IMR-90 (cell line): ENCODE data around the gene POLR1B. TPM values are rescaled to one million over a fixed set of nuclear protein-coding genes. Genes with fewer than 3 reads are reported as not detected.

Source experiments
- ATAC-seq: fragments of 200-7000 bp; cut with Tn5 transposase; 2 replicates; pipeline ENCODE4 v1.9.1; 2020; ENCODE audit warnings: low read depth, mild to moderate bottlenecking, moderate library complexity
- BruUV-seq: library from RNA; stranded (reverse); fragments of 400-500 nt; replicated peaks from 2 replicates; lab custom pipeline; 2021; lab: Mats Ljungman, UMichigan
- CTCF ChIA-PET: fragments of 300-600 bp; formaldehyde crosslinking; extraction: SDS; loops from one replicate; lab custom pipeline; 2021; ENCODE audit warnings: antibody characterized with exemption; lab: Yijun Ruan, JAX
- POLR2A ChIA-PET: fragments of 300-600 bp; sonication (Branson Sonifier 250); formaldehyde crosslinking; loops from one replicate; lab custom pipeline; 2022; ENCODE audit warnings: antibody characterized with exemption; ENCODE audit not compliant: unreplicated experiment; lab: Charles Lee
- DNase-seq: peaks from one replicate; pipeline ENCODE4 v3.0.0; 2013
- H2AFZ ChIP-seq: replicated peaks from 2 replicates; pipeline ENCODE3; 2013; ENCODE audit warnings: low read length, mild to moderate bottlenecking; ENCODE audit not compliant: poor library complexity
- H2AK5ac ChIP-seq: 2 replicates; pipeline ENCODE4 v1.6.1; 2013; ENCODE audit warnings: low read depth, low read length, inconsistent platforms
- H2AK9ac ChIP-seq: replicated peaks from 2 replicates; pipeline ENCODE3; 2013; ENCODE audit warnings: mild to moderate bottlenecking, low read depth, low read length, moderate library complexity; ENCODE audit not compliant: poor library complexity
- H2BK120ac ChIP-seq: 2 replicates; pipeline ENCODE4 v1.6.1; 2013; ENCODE audit warnings: low read depth, low read length, inconsistent platforms
- H2BK15ac ChIP-seq: 3 replicates; pipeline ENCODE4 v1.6.1; 2013; ENCODE audit warnings: low read depth, low read length, inconsistent platforms
- H2BK20ac ChIP-seq: 2 replicates; pipeline ENCODE4 v1.6.1; 2013; ENCODE audit warnings: low read depth, mild to moderate bottlenecking, inconsistent platforms, low read length, moderate library complexity
- H2BK5ac ChIP-seq: 2 replicates; pipeline ENCODE4 v1.6.1; 2013; ENCODE audit warnings: mild to moderate bottlenecking, low read depth, low read length, inconsistent platforms; ENCODE audit not compliant: poor library complexity, severe bottlenecking
- H3K14ac ChIP-seq: replicated peaks from 2 replicates; pipeline ENCODE4 v1.6.1; 2013; ENCODE audit warnings: low read depth, low read length, inconsistent platforms
- H3K18ac ChIP-seq: 2 replicates; pipeline ENCODE4 v1.6.1; 2013; ENCODE audit warnings: low read depth, low read length, control low read depth
- H3K23ac ChIP-seq: 2 replicates; pipeline ENCODE4 v1.6.1; 2013; ENCODE audit warnings: low read depth, low read length, inconsistent platforms
- H3K27ac ChIP-seq: 2 replicates; pipeline ENCODE4 v1.5.1; 2013; ENCODE audit warnings: mild to moderate bottlenecking, control low read depth, low read length; ENCODE audit not compliant: insufficient read depth
- H3K27me3 ChIP-seq: 2 replicates; pipeline ENCODE4 v1.6.1; 2013; ENCODE audit warnings: low read length; ENCODE audit not compliant: control insufficient read depth, insufficient read depth
- H3K36me3 ChIP-seq: 2 replicates; pipeline ENCODE4 v1.6.1; 2013; ENCODE audit warnings: low read length, mixed read lengths; ENCODE audit not compliant: control insufficient read depth, insufficient read depth
- H3K4ac ChIP-seq: 2 replicates; pipeline ENCODE4 v1.6.1; 2013; ENCODE audit warnings: low read depth, low read length, inconsistent platforms
- H3K4me1 ChIP-seq: 2 replicates; pipeline ENCODE4 v1.6.1; 2013; ENCODE audit warnings: low read length, mixed read lengths; ENCODE audit not compliant: control insufficient read depth, insufficient read depth
- H3K4me2 ChIP-seq: 2 replicates; pipeline ENCODE4 v1.6.1; 2013; ENCODE audit warnings: low read depth, mild to moderate bottlenecking, control low read depth, low read length, moderate library complexity
- H3K4me3 ChIP-seq: 2 replicates; pipeline ENCODE4 v1.5.1; 2013; ENCODE audit warnings: low read depth, mild to moderate bottlenecking, control low read depth, low read length, moderate library complexity; ENCODE audit not compliant: insufficient read depth
- H3K56ac ChIP-seq: 2 replicates; pipeline ENCODE4 v1.6.1; 2013; ENCODE audit warnings: low read length, inconsistent platforms; ENCODE audit not compliant: insufficient read depth; ENCODE audit errors: extremely low read depth
- H3K79me1 ChIP-seq, 2 experiments: 2 replicates each; pipeline ENCODE4 v1.6.1; 2013; ENCODE audit warnings: low read length in 2 of 2, inconsistent platforms in 1 of 2, low read depth in 1 of 2
- H3K9ac ChIP-seq: 2 replicates; pipeline ENCODE4 v1.6.1; 2013; ENCODE audit warnings: low read depth, low read length, control low read depth
- H3K9me1 ChIP-seq: 2 replicates; pipeline ENCODE4 v1.6.1; 2013; ENCODE audit warnings: low read length, inconsistent platforms; ENCODE audit not compliant: insufficient read depth
- H3K9me3 ChIP-seq: 2 replicates; pipeline ENCODE4 v1.6.1; 2013; ENCODE audit warnings: low read length; ENCODE audit not compliant: control insufficient read depth, insufficient read depth
- H4K20me1 ChIP-seq: 2 replicates; pipeline ENCODE4 v1.6.1; 2013; ENCODE audit warnings: low read length, inconsistent platforms; ENCODE audit not compliant: insufficient read depth
- H4K5ac ChIP-seq: 2 replicates; pipeline ENCODE4 v1.6.1; 2013; ENCODE audit warnings: mild to moderate bottlenecking, low read depth, low read length, control low read depth
- H4K8ac ChIP-seq, 2 experiments: 2 replicates each; pipeline ENCODE4 v1.6.1; 2013; ENCODE audit warnings: low read depth in 2 of 2, low read length in 2 of 2, control low read depth in 1 of 2, inconsistent platforms in 1 of 2
- H4K91ac ChIP-seq: 2 replicates; pipeline ENCODE4 v1.6.1; 2013; ENCODE audit warnings: low read depth, low read length, inconsistent platforms; ENCODE audit not compliant: insufficient read depth
- BHLHE40 ChIP-seq: fragments of 150-350 bp; IDR thresholded peaks from 2 replicates; pipeline ENCODE4 v1.6.1; 2016; ENCODE audit warnings: mild to moderate bottlenecking, low read depth, low read length
- CEBPB ChIP-seq: IDR thresholded peaks from 2 replicates; pipeline ENCODE4 v1.6.1; 2012; ENCODE audit warnings: low read depth, low read length, improper control_type of control experiment
- CHD1 ChIP-seq: IDR thresholded peaks from 2 replicates; pipeline ENCODE4 v1.6.1; 2012; ENCODE audit warnings: low read depth, low read length, improper control_type of control experiment
- FOS ChIP-seq: fragments of 150-350 bp; IDR thresholded peaks from 2 replicates; pipeline ENCODE4 v1.6.1; 2016; ENCODE audit warnings: low read depth, low read length
- MAFK ChIP-seq: IDR thresholded peaks from 2 replicates; pipeline ENCODE4 v1.6.1; 2012; ENCODE audit warnings: low read depth, low read length, improper control_type of control experiment
- MAZ ChIP-seq: IDR thresholded peaks from 2 replicates; pipeline ENCODE4 v1.6.1; 2012; ENCODE audit warnings: low read depth, mild to moderate bottlenecking, low read length, improper control_type of control experiment, moderate library complexity, borderline replicate concordance
- MXI1 ChIP-seq: IDR thresholded peaks from 2 replicates; pipeline ENCODE4 v1.6.1; 2012; ENCODE audit warnings: low read depth, mild to moderate bottlenecking, low read length, moderate library complexity, borderline replicate concordance
- NFE2L2 ChIP-seq: fragments of 150-350 bp; IDR thresholded peaks from 2 replicates; pipeline ENCODE4 v1.6.1; 2016; ENCODE audit warnings: low read depth, mild to moderate bottlenecking, low read length
- POLR2A ChIP-seq: IDR thresholded peaks from 2 replicates; pipeline ENCODE4 v1.6.1; 2012; ENCODE audit warnings: mild to moderate bottlenecking, low read depth, low read length
- RAD21 ChIP-seq: IDR thresholded peaks from 2 replicates; pipeline ENCODE4 v1.6.1; 2012; ENCODE audit warnings: low read length, improper control_type of control experiment
- RCOR1 ChIP-seq: IDR thresholded peaks from 2 replicates; pipeline ENCODE4 v1.6.1; 2012; ENCODE audit warnings: mild to moderate bottlenecking, low read length, improper control_type of control experiment; ENCODE audit not compliant: insufficient replicate concordance
- SMC3 ChIP-seq: fragments of 150-350 bp; IDR thresholded peaks from 2 replicates; pipeline ENCODE4 v1.6.1; 2016; ENCODE audit warnings: low read depth, mild to moderate bottlenecking, antibody characterized with exemption, low read length, moderate library complexity
- WGBS, 2 experiments: methylation state at CpG; one replicate each; pipeline versions ENCODE4 v1.1.5 to v1.1.7; 2013; ENCODE audit warnings: missing lambda C conversion rate in 2 of 2; ENCODE audit not compliant: insufficient read length in 1 of 2; ENCODE audit errors: extremely low coverage in 2 of 2; 5-methylcytosine and 5-hydroxymethylcytosine counted together
- dilution Hi-C: fragments of 300-500 bp; cut with HindIII; formaldehyde crosslinking; loops from one replicate; pipeline ENCODE4 v1.14.3; 2018; ENCODE audit warnings: low sequenced_read_pairs; ENCODE audit not compliant: unreplicated experiment
- in situ Hi-C: fragments of 300-500 bp; cut with MboI; formaldehyde crosslinking; loops from 3 replicates; pipeline ENCODE4 v1.14.3; 2019; ENCODE audit warnings: low sequenced_read_pairs, inconsistent platforms, mixed read lengths
- intact Hi-C: fragments of 100-400 bp; cut with micrococcal nuclease; formaldehyde crosslinking; loops from 2 replicates; pipeline ENCODE4 v1.10.0; 2022
- polyA plus RNA-seq, 3 experiments: library from polyadenylated mRNA; depleted of rRNA; stranded (reverse); fragments of >200 nt; gene quantifications; 2 replicates each; pipeline ENCODE4 v1.2.3, GENCODE V29; 2012; ENCODE audit warnings: low replicate concordance in 1 of 3
- total RNA-seq: library from RNA; depleted of rRNA; stranded (reverse); fragments of >200 nt; gene quantifications from 2 replicates; pipeline ENCODE4 v1.2.3, GENCODE V29; 2012
- TF ChIP-seq, protein P1 (sequence below): fragments of 150-350 bp; IDR thresholded peaks from 2 replicates; pipeline ENCODE4 v1.6.1; 2017; ENCODE audit warnings: mild to moderate bottlenecking, antibody characterized with exemption, low read length, low read depth
- TF ChIP-seq, protein P2 (sequence below): conservative IDR thresholded peaks from 2 replicates; pipeline ENCODE4 v1.5.1; 2012; ENCODE audit warnings: mild to moderate bottlenecking, low read depth, low read length, improper control_type of control experiment
- TF ChIP-seq, protein P3 (sequence below): fragments of 150-350 bp; IDR thresholded peaks from 2 replicates; pipeline ENCODE4 v1.6.1; 2016; ENCODE audit warnings: low read depth, mild to moderate bottlenecking, low read length, moderate library complexity, borderline replicate concordance

POLR1B gene
- total and polyA plus RNA-seq, 2 of the 4 experiments (the other 2 are of a cell fraction): 10.5 to 24.6 TPM

DNA sequence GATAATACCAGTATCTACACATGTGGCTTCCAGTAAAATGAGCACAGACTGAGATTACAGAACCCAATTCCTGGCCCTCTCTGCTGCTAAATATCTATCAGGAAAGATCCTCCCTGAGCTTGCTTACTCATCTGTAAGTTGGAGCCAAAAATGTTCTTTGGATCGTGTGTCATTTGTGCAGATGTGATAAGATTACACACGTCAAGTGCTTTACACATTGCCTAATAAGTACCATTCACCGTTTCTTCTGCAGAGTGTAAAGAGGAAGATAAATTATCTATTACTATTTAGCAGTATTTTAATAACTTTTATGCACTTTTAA lies 80.2 kb downstream of the POLR1B start:
- Histone ChIP-seq H4K20me1 (no peaks in the 10 kb centered on the region; the same call in 1 of the 2 replicates), H3K23ac (0 out of 2 replicates have a peak overlapping the region, but pooled peaks have one; percentile 33), H3K4me1 (peaks cover 17% of the 10 kb centered on the region), H2AK9ac (peak overlapping the region; percentile 53), H3K9me1 (peaks cover 17% of the 10 kb centered on the region), H3K56ac (no peak overlapping the region), H2BK15ac (peak overlapping the region; percentile 82; the same call in 2 of the 3 replicates), H4K8ac (peak overlapping the region; percentile 45 to 70; a peak in 3 of 4 replicates), H2BK120ac (peak overlapping the region; percentile 77), H2AFZ (peak overlapping the region; percentile 47), H3K4me3 (no peak overlapping the region), H2AK5ac (peak overlapping the region; percentile 83; the same call in 1 of the 2 replicates), H2BK20ac (peak overlapping the region; percentile 80; the same call in 1 of the 2 replicates), H4K91ac (peak overlapping the region; percentile 67; the same call in 1 of the 2 replicates), H3K9me3 (no peaks in the 10 kb centered on the region), H3K27me3 (no peaks in the 10 kb centered on the region), H3K14ac (peak overlapping the region; percentile 65; the same call in 1 of the 2 replicates), H2BK5ac (peak overlapping the region; percentile 85), H4K5ac (no peak overlapping the region), H3K27ac (peak overlapping the region; percentile 84), H3K4me2 (peak overlapping the region; percentile 26), H3K4ac (peak overlapping the region; percentile 81; the same call in 1 of the 2 replicates), H3K36me3 (no peaks in the 10 kb centered on the region), H3K9ac (no peak overlapping the region), H3K79me1 (peaks cover 0 to 4% of the 10 kb centered on the region in 2 experiments; a peak in 1 of 4 replicates), H3K18ac (no peak overlapping the region)
- ChIA-PET CTCF (interaction anchor here (1.6 kb wide), 1 partner anchor 41 kb away, joined by 3 read pairs; no protein-coding TSS in a partner anchor), POLR2A (interaction anchor here (0.7 kb wide), 1 partner anchor 18 kb away, joined by 6 read pairs; no protein-coding TSS in a partner anchor)
- BruUV-seq: no TSS peak
- DNase-seq (peak; percentile 98), ATAC-seq (peak; percentile 33)
- intact Hi-C loops (loop anchor here (10.0 kb wide), 1 partner anchor 322 kb away; no protein-coding TSS in a partner anchor), in situ Hi-C loops (loop anchor here (10.0 kb wide), 1 partner anchor 322 kb away; no protein-coding TSS in a partner anchor), dilution Hi-C loops (no loop called here)
- WGBS, 2 experiments: no CpG with 5 or more reads among the region's 3 CpGs
- TF ChIP-seq SMC3: no peak
- TF ChIP-seq BHLHE40: peak; percentile 60; the same call in 1 of the 2 replicates
- TF ChIP-seq NFE2L2: peak; percentile 24; the same call in 1 of the 2 replicates
- TF ChIP-seq MAZ: no peak
- no peak for TF ChIP-seq CHD1
- TF ChIP-seq MXI1: peak; percentile 8; the same call in 1 of the 2 replicates
- TF ChIP-seq CEBPB: peak; percentile 97
- TF ChIP-seq, protein P1, sequence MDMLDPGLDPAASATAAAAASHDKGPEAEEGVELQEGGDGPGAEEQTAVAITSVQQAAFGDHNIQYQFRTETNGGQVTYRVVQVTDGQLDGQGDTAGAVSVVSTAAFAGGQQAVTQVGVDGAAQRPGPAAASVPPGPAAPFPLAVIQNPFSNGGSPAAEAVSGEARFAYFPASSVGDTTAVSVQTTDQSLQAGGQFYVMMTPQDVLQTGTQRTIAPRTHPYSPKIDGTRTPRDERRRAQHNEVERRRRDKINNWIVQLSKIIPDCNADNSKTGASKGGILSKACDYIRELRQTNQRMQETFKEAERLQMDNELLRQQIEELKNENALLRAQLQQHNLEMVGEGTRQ: no peak
- TF ChIP-seq, protein P2, sequence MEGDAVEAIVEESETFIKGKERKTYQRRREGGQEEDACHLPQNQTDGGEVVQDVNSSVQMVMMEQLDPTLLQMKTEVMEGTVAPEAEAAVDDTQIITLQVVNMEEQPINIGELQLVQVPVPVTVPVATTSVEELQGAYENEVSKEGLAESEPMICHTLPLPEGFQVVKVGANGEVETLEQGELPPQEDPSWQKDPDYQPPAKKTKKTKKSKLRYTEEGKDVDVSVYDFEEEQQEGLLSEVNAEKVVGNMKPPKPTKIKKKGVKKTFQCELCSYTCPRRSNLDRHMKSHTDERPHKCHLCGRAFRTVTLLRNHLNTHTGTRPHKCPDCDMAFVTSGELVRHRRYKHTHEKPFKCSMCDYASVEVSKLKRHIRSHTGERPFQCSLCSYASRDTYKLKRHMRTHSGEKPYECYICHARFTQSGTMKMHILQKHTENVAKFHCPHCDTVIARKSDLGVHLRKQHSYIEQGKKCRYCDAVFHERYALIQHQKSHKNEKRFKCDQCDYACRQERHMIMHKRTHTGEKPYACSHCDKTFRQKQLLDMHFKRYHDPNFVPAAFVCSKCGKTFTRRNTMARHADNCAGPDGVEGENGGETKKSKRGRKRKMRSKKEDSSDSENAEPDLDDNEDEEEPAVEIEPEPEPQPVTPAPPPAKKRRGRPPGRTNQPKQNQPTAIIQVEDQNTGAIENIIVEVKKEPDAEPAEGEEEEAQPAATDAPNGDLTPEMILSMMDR: no peak
- no peak for TF ChIP-seq RAD21
- TF ChIP-seq RCOR1: peak; percentile 21
- no peak; the same call in 1 of the 2 replicates for TF ChIP-seq MAFK
- TF ChIP-seq, protein P3, sequence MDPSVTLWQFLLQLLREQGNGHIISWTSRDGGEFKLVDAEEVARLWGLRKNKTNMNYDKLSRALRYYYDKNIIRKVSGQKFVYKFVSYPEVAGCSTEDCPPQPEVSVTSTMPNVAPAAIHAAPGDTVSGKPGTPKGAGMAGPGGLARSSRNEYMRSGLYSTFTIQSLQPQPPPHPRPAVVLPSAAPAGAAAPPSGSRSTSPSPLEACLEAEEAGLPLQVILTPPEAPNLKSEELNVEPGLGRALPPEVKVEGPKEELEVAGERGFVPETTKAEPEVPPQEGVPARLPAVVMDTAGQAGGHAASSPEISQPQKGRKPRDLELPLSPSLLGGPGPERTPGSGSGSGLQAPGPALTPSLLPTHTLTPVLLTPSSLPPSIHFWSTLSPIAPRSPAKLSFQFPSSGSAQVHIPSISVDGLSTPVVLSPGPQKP: no peak
- TF ChIP-seq POLR2A: no peak
- peak; percentile 70 for TF ChIP-seq FOS
